NCI-H2107 treated with DMSO at 0.1 percent for 48 hours (cell line): ENCODE measurements around the gene ZDHHC14.

Experiments used
- DNase-seq: peaks from one replicate; lab custom pipeline; 2025; ENCODE audit not compliant: unreplicated experiment; lab: John Stamatoyannopoulos, UW

Gene ZDHHC14

DNA sequence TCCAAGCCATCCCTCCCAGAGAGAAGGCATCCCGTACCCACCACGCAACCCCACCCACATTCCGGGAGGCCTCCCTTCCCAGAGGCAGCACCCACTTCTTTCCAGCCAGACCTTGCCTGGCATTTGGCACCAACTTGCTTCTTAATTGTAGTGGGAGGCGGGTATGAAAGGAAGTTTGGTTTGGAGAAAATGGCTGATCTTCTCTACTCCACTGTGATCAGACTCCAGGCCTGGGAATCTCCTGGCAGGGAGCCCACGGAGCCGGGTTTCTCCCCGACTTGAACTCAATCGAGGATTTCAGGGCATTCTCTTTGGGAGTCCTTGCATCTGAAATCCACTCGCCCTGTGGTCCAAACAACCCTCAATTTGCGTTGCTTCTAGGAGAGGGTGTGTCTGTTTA is 107.1 kb downstream of the ZDHHC14 start:
- DNase-seq, result no peak

GRCh38 chr6:157488716-157489118 is 107.7 kb downstream of the ZDHHC14 start:
- DNase-seq, result no peak

DNA sequence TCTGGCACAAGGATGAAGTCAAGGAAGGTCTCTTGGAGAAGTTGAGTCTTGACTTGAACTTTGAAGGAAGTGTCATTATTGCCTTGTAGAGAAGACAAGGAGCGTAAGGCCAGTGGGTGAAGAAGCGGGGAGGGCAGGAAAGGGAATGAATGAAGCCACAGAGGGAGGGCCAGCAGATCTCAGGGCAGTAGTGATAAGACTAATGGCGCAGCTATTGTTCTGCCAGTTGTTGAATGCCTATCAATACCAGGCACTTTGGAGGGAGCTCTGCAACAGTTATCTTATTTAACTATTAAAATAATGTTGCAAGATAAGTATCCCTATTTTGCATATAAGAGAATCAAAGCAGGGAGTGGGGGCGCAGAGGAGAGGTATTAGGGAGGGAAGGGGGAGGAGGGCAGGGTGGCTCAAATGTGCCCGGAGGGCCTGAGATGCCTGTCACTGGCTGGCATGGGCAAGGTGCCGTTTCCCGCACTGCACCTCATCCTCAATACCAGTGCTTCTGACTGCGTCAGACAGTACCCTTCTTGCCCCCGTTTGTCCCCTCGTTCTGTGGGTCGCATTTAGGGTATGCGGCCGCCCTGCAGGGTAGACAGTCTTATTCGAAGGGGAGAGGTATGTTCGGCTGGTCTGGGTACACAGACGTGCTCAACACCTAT is 109.8 kb downstream of the ZDHHC14 start:
- no peak for DNase-seq

DNA sequence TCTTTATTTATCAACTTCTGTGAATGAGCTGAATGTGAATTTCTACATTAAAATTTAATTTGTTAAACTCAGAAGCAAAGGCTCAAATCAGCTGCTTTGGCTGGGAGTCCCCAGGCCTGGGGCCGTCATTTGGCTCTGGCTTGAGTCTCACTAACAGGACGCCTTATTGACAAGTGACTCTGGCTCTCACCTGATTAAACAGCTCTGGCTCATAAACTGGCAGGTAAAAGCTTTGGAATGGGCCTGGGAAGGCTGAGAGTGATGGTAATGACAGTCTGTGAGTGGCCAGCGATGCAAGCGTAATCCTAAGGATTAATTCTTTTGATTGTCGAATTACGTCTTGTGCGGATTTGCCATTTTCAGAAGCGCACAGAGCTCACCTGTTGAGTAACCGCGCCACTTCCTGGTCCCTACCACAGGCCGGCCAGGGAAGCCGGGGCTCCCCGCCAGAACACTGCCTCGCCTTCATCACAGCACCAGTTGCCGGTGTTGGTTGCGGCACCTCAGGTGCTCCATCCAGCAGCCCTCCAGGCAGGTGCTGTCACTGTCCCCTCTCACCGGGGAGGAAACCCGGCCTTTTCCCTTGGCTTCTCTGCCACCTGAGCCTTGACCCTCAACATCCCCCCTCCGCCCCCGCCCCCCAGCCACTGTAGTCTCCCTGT is 110.7 kb downstream of the ZDHHC14 start:
- DNase-seq, result no peak

DNA sequence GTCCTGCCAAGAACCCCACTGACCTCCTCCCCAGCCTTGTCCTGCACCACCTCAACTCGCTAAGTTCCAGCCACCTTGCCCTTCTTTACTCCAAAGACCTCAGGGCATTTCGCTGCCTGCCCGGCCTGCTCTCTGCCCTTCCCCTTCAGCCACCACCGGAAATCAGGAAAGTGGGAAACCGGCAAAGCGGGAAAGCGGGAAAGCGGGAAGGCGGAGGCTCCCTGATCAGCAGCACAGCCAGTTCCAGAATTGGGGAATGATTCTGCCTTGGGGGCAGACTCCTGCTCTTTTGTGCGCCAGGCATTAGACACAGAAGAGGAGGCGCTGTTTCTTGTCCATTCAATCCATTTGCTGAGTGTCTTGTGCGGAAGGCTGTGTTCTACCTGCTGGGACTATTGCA is 111.3 kb downstream of the ZDHHC14 start:
- no peak for DNase-seq

DNA sequence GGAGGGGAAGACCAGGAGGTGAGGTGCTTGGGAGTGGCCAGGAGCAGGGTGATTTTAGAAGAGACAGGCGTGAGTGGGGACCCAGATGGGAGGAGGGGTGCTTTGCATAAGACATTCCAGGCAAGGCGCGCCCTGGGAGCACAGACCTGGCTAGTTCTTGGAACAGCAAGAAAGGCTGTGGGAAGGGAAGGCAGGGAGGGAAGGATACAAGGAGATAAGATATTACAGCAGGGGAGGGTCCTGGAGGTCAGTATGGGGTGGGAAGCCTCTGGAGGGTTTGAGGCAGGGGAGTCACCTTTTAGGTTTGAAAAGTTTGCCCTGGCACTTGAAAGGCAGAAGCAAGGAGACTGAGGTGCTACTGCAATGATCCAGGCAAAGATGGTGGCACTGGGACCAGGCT is 111.8 kb downstream of the ZDHHC14 start:
- no peak for DNase-seq

GRCh38 chr6:157493173-157493572 is 112.2 kb downstream of the ZDHHC14 start:
- no peak for DNase-seq

GRCh38 chr6:157493576-157493975 is 112.6 kb downstream of the ZDHHC14 start:
- no peak for DNase-seq

GRCh38 chr6:157494132-157494710 is 113.2 kb downstream of the ZDHHC14 start:
- DNase-seq, result no peak

GRCh38 chr6:157496534-157497095 is 115.6 kb downstream of the ZDHHC14 start:
- no peak for DNase-seq

- DNase-seq, result no peak
These were observed 116.6 kb downstream of the ZDHHC14 start for GRCh38 chr6:157497579-157497978.

DNA sequence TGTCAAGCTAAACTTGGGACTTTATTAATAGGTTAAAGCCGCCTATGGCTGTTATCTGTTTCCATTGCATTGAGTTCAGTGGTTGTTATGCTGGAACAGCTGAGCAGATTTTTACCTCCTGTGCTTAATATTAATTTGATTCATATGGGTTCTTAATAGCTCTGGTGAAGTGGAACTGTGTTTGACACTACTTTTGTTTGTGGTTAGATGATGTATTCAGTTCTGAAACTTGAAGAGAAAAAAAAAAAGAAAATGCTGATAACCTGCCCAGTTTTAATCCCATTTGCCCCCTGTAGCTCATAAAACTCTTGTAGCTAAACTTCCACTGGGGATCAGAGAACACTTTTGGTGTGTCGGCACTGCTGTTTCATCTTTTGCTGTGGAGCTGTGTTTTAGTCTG is 117.8 kb downstream of the ZDHHC14 start:
- DNase-seq, result no peak

- DNase-seq, result no peak
These were observed 119.0 kb downstream of the ZDHHC14 start for GRCh38 chr6:157500022-157500421.

GRCh38 chr6:157503018-157503747 is 122.2 kb downstream of the ZDHHC14 start:
- no peak for DNase-seq

- DNase-seq, result no peak
These were observed 125.0 kb downstream of the ZDHHC14 start for GRCh38 chr6:157505912-157506491.

- DNase-seq, result no peak
These were observed 129.6 kb downstream of the ZDHHC14 start for GRCh38 chr6:157510323-157511188.

- no peak for DNase-seq
These were observed 130.8 kb downstream of the ZDHHC14 start for GRCh38 chr6:157511682-157512381.

- no peak for DNase-seq
These were observed 131.3 kb downstream of the ZDHHC14 start for GRCh38 chr6:157512382-157512682.

DNA sequence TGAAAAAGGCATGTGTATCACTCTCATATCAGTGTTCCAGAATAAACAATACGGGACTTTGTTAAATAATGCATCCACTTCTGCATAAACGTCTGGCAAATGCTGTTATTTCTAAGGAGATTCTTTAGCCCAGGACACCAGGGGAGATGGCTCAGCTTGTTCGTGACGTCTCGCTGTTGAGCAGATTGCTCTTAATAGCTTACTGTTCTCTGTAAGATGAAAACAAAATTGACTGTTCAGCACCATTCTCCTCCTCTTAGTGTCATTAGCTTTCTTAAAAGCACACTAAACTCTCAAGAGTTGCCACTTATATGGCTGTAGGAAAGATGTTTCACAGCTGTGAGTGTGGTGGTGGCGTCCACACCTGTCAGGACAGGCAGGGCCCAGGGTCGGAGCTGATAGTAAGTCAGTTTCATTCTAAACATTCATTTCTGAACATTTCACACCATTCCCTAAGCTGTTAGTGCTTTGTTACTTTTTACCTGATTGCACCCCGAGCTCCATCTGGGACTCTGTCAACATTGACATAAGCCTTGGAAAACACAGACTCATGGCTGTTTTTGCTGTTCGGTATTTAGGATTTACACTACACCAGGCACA is 132.1 kb downstream of the ZDHHC14 start:
- DNase-seq, result no peak
